Measurements from ENCODE around the gene SPINK1. TPM values are rescaled to one million over a fixed set of nuclear protein-coding genes. Genes with fewer than 3 reads are reported as not detected.

SPINK1 gene
- total and polyA plus RNA-seq, 2 of the 4 experiments (the other 2 are of a cell fraction): not detected

- no peak for TF ChIP-seq FOS (IDR thresholded peaks at IDR 0.05; ENCODE audit: low read depth, low read length)
Observed at GRCh38 chr5:147854894-147855773, 23.7 kb upstream of the SPINK1 start (continued).

- H4K20me1 ChIP-seq (ENCODE audit: insufficient read depth, low read length): no peaks in the 10 kb centered on the region
- H3K9ac ChIP-seq (ENCODE audit: low read depth, low read length): no peak overlapping the region
- intact Hi-C loops (cut with micrococcal nuclease) (no loop called here), dilution Hi-C loops (cut with HindIII; ENCODE audit: low sequenced_read_pairs, unreplicated experiment) (no loop called here), in situ Hi-C loops (cut with MboI; ENCODE audit: low sequenced_read_pairs) (no loop called here)
- H4K91ac ChIP-seq (ENCODE audit: insufficient read depth, low read depth, low read length): no peak overlapping the region
- no peak overlapping the region for H3K4me2 ChIP-seq (ENCODE audit: low read depth, low read length)
- no peak overlapping the region for H3K14ac ChIP-seq (replicated peaks; ENCODE audit: low read depth, low read length)
- no peak overlapping the region for H3K56ac ChIP-seq (ENCODE audit: extremely low read depth, insufficient read depth, low read length)
- no peak overlapping the region for H2AFZ ChIP-seq (replicated peaks; ENCODE audit: low read length, poor library complexity)
- no peak overlapping the region for H2BK5ac ChIP-seq (ENCODE audit: low read depth, low read length, poor library complexity, severe bottlenecking)
- H4K8ac ChIP-seq (ENCODE audit: low read depth in 2 of 2, low read length in 2 of 2): no peak overlapping the region
- H4K5ac ChIP-seq (ENCODE audit: low read depth, low read length): no peak overlapping the region
- no peaks in the 10 kb centered on the region for H3K4me1 ChIP-seq (ENCODE audit: control insufficient read depth, insufficient read depth, low read length)
- H2BK15ac ChIP-seq (ENCODE audit: low read depth, low read length): no peak overlapping the region
- H2BK120ac ChIP-seq (ENCODE audit: low read depth, low read length): no peak overlapping the region
- no peak for TF ChIP-seq RAD21 (IDR thresholded peaks at IDR 0.05; ENCODE audit: low read length)
- no peak for TF ChIP-seq CHD1 (IDR thresholded peaks at IDR 0.05; ENCODE audit: low read depth, low read length)
- no peak for TF ChIP-seq ELK1 (IDR thresholded peaks at IDR 0.05; ENCODE audit: borderline replicate concordance, low read depth, low read length)
- no peak for TF ChIP-seq CEBPB (IDR thresholded peaks at IDR 0.05; ENCODE audit: low read depth, low read length)
- no peak for TF ChIP-seq NFE2L2 (IDR thresholded peaks at IDR 0.05; ENCODE audit: low read depth, low read length)
- TF ChIP-seq MAZ (IDR thresholded peaks at IDR 0.05; ENCODE audit: borderline replicate concordance, low read depth, low read length): no peak
- TF ChIP-seq SMC3 (IDR thresholded peaks at IDR 0.05; ENCODE audit: low read depth, low read length): no peak
- no peak for TF ChIP-seq FOS (IDR thresholded peaks at IDR 0.05; ENCODE audit: low read depth, low read length)
- no peak for TF ChIP-seq MXI1 (IDR thresholded peaks at IDR 0.05; ENCODE audit: borderline replicate concordance, low read depth, low read length)
- no peak for TF ChIP-seq BHLHE40 (IDR thresholded peaks at IDR 0.05; ENCODE audit: low read depth, low read length)
- TF ChIP-seq RCOR1 (IDR thresholded peaks at IDR 0.05; ENCODE audit: insufficient replicate concordance, low read length): no peak
- no peak overlapping the region for H3K4ac ChIP-seq (ENCODE audit: low read depth, low read length)
- H3K23ac ChIP-seq (ENCODE audit: low read depth, low read length): no peak overlapping the region
- H3K9me1 ChIP-seq (ENCODE audit: insufficient read depth, low read length): no peaks in the 10 kb centered on the region
- H3K36me3 ChIP-seq (ENCODE audit: control insufficient read depth, insufficient read depth, low read length): no peaks in the 10 kb centered on the region
- WGBS, 2 experiments (ENCODE audit: extremely low coverage in 2 of 2, insufficient read length in 1 of 2): no CpG with 5 or more reads among the region's 3 CpGs
- DNase-seq (no peak), ATAC-seq (ENCODE audit: low read depth) (no peak)
- H3K27me3 ChIP-seq (ENCODE audit: control insufficient read depth, insufficient read depth, low read length): no peaks in the 10 kb centered on the region
- H3K18ac ChIP-seq (ENCODE audit: low read depth, low read length): no peak overlapping the region
- no peak overlapping the region for H2BK20ac ChIP-seq (ENCODE audit: low read depth, low read length)
- no peak overlapping the region for H2AK9ac ChIP-seq (replicated peaks; ENCODE audit: low read depth, low read length, poor library complexity)
- no peak overlapping the region for H3K27ac ChIP-seq (ENCODE audit: insufficient read depth, low read length)
- BruUV-seq (replicated peaks): no TSS peak
- H3K9me3 ChIP-seq (ENCODE audit: control insufficient read depth, insufficient read depth, low read length): no peaks in the 10 kb centered on the region
- no peak overlapping the region for H2AK5ac ChIP-seq (ENCODE audit: low read depth, low read length)
- ChIA-PET CTCF (no interaction called here), POLR2A (ENCODE audit: unreplicated experiment) (no interaction called here)
- no peak overlapping the region for H3K4me3 ChIP-seq (ENCODE audit: insufficient read depth, low read depth, low read length)
- no peaks in the 10 kb centered on the region for H3K79me1 ChIP-seq (ENCODE audit: low read depth in 1 of 2, low read length in 2 of 2)
Observed at GRCh38 chr5:147854331-147854730, 22.9 kb upstream of the SPINK1 start.
